Activated CD8-positive, alpha-beta memory T cell treated with anti-CD3 and anti-CD28 coated beads, Interleukin-2, amount 50 U/mL, for 1 hour (primary cell): ENCODE data around the gene MPC1.
"Not testable (repeated sequence)": the region's sequence is repeated elsewhere in the genome, so short reads cannot be mapped to it uniquely, and the experiment has no call there.

Experiments used
- DNase-seq: peaks from one replicate; pipeline ENCODE4 v3.0.0-alpha.2; 2020; ENCODE audit errors: extremely low read depth

MPC1 gene

DNA sequence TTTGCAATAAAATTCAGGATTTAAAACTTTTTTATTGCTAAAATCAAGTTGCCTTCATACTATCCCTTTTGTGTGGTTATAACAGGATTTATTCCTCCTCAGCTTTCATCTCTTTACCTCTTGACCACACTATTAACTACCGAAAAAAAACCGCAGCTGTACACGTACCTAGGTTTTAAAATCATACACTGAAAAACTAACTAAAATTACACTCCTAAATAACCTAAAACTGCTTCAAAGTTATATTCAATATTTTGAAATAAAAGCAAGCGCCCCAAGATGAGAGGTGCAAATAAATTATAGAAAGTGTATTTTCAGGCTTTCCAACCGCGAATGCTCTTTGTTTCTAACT, 1.4 kb downstream of the MPC1 start:
- no peak for DNase-seq

DNA sequence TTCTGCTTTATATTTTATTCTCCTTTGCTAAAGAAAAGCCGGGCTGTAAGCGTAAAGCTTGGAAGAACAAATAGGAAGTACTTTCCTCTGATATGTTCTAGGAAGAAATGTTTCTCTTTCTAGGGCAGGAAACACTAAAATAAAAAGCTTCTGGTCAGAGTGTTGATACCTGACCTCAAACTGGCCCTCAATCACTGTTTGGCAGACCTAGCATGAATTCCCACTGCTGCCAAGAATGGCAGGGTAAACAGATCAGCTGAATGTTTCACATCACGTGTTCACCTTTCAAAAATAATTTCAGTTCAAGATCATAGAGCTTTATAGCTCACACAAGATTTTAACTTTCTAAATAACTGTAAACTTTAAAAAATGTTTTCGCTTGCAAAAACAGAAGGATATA, 2.9 kb downstream of the MPC1 start:
- no peak for DNase-seq

GRCh38 chr6:166379103-166379586, 3.6 kb downstream of the MPC1 start:
- no peak for DNase-seq

DNA sequence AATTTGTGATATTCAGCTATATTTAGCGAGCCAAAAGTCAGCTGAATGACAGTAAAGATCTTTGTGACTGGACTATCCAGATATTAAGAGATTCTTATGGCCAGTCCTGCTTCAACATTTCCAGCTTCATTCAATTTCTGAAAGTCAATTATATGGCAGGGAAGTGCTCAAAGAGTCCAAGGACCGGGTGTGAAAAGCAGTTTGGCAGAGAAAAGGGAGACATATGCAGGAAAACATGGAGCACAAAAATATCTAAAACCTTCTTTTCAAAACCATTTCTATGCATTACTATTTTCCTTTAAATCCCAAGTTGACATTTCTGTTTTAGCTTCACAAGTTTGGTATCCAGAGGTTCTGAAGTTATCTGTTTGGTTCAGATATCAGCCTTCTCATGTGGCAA, 5.0 kb downstream of the MPC1 start:
- DNase-seq: no peak

DNA sequence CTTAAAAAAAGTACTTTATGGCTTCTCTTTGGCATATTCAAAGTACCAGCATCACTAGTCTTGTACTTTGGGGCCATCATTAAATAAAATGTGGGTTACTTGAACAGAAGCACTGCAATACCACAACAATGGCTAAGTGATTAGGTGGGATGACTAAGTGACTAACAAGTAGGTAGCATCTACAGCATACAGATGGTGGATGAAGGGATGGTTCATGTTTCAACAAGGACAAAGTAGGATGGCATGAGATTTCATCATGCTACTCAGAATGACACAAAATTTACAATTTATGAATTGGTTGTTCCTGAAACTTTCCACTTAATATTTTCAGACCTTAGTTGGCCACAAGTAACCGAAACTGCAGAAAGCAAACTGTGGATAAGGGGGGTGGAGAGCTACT, 7.7 kb downstream of the MPC1 start:
- DNase-seq: no peak

- no peak for DNase-seq
These were observed 12.3 kb downstream of the MPC1 start for GRCh38 chr6:166370489-166370888.

DNA sequence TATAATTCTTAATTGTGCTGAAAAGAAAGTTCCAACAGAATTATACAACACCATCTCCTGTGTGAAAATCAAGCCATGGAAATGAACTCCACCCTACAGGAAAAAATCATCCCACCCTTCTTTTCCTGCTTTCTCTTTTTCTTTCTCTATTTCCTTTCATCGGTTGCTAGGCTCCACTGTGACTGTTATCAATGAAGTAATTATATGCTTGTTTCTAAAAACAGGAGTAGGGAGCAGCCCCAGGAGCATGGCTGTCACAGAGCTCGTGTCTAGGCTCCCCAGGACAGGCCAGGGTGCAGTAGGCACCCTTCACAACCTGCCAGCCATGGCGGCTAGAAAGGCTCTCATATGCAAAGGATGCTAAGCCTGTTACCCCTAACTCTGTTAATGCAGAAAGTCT, 13.0 kb downstream of the MPC1 start:
- no peak for DNase-seq

DNA sequence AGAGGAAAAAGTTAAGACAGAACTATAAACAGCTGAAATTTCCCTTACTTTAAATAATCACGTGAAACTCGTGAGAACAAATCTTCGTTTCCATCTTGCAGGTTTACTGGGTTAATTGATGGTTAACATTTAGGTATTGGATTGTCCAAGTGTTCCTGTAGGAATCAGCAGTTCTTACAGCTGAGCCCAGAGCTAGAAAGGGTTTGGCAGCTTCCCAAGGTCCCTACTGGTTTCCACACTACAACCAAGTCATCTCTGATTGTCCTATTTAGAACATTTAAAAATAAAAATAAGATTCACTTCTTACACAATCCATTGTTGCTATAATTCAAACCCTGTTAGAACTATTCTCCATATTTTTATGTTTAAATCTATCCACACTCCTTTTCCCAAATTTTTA, 15.8 kb downstream of the MPC1 start:
- no peak for DNase-seq

DNA sequence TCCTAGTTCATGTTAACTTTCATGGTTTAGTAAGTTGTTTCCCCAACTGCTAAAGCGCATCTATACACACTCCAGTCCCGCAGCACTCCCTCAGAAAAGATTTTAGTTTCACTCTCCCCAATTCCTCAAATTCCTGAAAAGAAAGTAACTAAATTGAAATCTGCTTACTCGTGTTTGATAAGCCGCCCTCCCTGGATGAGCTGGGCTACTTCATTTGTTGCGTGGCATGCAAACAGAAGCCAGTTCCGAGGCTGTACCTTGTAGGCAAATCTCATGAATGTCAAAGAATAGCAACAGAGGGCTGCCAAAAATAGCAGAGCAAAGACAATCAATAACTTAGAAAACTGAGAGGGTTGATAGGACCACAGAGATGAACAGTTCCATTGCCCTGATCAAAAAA, 16.9 kb downstream of the MPC1 start:
- DNase-seq: no peak

DNA sequence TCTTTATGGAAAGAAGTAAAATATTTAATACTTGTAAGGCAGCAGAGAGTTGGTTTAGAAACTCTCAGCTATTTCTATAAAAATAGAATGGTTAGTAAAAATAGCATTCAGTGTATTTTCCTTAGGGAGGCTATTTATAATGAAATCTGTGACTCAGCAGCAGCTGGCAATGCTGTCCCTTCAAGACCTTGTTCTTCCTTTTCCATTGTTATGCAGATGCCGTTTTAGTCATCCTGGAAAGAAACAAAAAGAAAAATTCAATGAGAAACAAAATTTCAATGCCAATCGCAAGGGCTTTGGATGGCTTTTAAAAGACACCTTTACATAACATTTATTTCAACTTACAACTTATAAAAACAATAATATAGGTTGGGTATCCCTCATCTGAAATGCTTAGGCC, 17.5 kb downstream of the MPC1 start:
- DNase-seq: no peak

DNA sequence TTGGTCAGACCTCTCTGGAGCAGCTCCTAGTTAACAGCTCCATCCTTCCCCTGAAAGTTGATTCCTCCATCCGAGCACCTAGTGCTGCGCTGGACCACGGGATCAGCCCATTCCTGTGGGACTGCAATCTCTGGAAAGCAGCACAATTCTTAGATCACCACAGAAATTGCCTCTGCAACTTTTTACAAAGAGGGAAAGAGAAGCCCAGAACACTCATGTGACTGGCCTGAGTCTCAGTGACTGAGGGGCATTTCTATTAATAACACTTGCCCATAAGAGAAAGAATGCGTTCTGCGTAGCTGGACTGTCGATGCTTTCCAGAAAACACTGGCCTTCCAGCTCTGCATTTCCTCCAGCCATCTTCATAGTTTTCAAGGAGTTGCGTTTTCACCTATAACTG, 18.3 kb downstream of the MPC1 start:
- no peak for DNase-seq

DNA sequence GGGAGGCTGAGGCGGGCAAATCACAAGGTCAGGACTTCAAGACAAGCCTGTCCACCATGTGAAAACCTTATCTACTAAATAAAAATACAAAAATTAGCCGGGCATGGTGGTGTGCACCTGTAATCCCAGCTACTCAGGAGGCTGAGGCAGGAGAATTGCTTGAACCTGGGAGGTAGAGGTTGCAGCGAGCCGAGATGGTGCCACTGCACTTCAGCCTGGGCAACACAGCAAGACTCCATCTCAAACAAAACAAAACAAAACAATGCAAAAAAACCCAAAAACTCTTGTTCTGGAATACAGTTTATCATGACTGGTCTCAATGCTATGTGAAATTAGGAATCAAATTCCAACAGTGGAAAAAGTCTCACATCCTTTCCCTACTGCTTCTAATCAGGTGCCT, 20.3 kb downstream of the MPC1 start:
- DNase-seq: not testable (repeated sequence)

DNA sequence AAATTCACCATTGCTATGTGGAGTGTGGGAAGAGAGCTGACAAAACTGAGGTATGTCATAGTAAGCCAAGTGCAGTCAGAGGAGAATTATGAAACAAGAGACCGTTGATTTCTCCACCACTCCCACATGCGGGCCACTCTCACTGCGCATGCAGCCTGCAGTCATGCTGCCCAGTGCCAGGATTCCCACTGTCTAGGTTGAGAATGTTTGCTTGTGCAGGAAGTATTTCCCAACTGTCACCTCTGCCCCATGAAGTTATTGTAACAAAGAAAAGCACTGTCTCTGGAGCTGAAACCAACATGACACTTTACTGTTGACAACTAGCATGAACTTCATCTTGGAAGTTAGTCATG, 21.7 kb downstream of the MPC1 start:
- DNase-seq: no peak

DNA sequence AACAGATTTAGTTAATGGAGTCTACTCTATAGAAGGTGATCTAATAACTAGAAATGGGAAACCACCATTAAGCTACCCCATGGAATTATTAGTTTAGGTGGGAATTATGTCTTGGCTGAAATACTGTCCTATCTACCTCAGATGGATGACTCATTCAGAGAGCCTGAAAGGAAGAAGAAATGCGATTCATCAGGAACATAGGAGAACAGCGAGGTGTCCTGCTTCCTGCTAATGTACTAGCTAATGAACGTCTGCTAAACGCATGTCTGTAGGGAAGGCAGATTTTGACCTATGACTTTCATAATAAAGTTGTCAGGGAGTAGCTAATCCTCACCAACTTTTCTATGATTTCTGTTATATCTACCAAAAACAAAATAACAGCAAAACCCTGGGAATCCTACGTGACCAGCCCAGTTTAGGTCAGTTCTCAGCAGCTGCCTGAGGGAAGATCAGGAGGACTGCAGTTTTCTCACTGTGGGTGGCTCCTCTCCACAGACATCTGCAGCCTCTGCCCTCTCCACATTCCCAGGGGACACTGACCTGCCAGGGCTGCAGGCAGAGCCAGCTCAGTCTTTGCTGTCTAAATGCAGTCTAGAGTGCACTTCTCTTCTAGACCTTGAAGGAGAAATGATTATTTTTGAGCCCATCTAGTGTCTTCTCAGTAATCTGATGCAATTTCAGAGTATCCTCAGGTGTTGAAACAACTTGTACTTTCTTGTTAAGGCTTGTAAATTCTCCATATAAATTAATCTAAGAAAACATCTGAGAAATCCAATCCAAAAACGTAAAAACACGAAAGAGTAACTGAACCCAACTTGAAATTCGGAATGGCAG, 22.3 kb downstream of the MPC1 start:
- DNase-seq: no peak

- no peak for DNase-seq
These were observed 27.2 kb downstream of the MPC1 start for GRCh38 chr6:166355552-166355951.

DNA sequence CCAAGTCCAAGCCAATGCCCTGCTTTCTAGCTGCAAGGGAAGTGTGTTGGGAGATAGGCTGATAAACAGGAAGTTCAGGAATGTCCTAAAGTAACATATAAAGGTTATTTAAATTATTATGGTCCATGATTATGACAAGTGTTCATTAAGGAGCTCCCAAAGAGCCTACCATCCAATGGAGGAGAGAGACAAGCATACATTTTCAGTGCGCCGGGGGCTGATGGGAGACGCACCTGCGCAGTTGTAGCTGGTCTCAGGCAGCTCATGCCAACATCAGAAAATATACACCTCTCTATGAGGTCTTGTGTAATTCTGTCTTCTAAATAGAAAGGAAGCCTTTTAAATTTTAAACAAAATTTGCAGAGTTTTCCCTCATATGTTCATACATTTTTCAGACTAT, 27.8 kb downstream of the MPC1 start:
- no peak for DNase-seq

- DNase-seq: no peak
These were observed 28.6 kb downstream of the MPC1 start for GRCh38 chr6:166354143-166354542.

DNA sequence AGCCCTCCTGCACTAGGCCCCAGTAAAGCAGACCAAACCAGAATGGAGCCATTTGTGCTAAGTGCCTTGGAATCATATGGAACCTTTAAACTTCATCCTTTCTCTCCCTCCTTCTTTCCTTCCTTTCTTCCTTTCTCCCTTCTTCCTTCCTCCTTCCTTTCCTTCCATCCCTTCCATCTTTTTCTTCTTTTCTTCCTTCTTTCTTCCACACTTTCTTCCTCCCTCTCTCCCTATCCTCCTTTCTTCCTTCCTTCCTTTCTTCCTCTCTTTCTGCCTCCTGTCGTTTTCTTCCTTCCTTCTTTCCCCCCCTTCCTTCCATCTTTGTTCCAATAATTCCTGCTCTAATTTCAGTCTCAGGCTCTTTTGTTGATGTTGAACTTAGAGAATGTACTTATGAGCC, 29.2 kb downstream of the MPC1 start:
- no peak for DNase-seq

- DNase-seq: no peak
These were observed 29.8 kb downstream of the MPC1 start for GRCh38 chr6:166352923-166353322.

- DNase-seq: no peak
These were observed 30.9 kb downstream of the MPC1 start for GRCh38 chr6:166351715-166352285.

DNA sequence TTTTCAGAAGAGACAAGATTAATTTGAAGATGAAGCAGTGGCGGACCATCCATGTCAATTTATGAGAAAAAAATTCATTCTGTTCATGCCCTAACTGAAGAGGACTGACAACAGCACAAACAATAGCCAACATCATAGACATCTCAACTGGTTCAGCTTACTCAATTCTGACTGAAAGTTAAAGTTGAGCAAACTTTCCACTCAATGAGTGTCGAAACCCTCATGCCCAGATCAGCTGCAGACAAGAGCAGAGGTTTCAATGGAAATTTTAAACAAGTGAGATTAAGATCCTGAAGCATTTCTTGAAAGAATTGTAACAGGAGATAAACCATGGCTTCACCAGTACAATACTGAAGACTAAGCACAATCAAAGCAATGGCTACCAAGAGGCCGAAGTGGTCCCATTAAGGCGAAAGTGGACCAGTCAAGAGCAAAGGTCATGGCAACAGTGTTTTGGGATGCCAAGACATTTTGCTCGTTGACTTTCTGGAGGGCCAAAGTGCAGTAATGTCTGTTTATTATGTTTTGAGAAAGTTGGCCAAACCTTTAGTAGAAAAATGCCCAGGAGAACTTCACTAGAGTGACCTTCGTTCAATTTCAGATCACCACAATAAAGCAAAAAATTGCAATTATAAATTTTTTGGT, 34.3 kb downstream of the MPC1 start:
- no peak for DNase-seq

- no peak for DNase-seq
These were observed 35.8 kb downstream of the MPC1 start for GRCh38 chr6:166346965-166347364.

GRCh38 chr6:166346449-166346848, 36.3 kb downstream of the MPC1 start:
- no peak for DNase-seq
